Heart right ventricle (tissue), 16 donors: ENCODE results near the gene CATSPER3. TPM values are rescaled to one million over a fixed set of nuclear protein-coding genes. Genes with fewer than 3 reads are reported as not detected.

ENCODE experiments used
- ATAC-seq, 8 donors: fragments of 200-7000 bp; cut with Tn5 transposase; one replicate each; pipeline ENCODE4 v1.9.1; 2020; ENCODE audit warnings: mild to moderate bottlenecking in 8 of 8, moderate library complexity in 8 of 8, moderate number of reproducible peaks in 1 of 8
- DNase-seq, 2 donors: peaks; one replicate each; pipeline ENCODE4 v3.0.0-alpha.2; 2020
- H3K27ac ChIP-seq, 10 donors: fragments of 200-600 bp; sonication (generic) in 2 of 10; one replicate each; pipeline versions ENCODE4 v1.5.0 to v1.8.0; 2020 to 2022; ENCODE audit warnings: mild to moderate bottlenecking in 3 of 10
- H3K27me3 ChIP-seq, 7 donors: fragments of 200-600 bp; one replicate each; pipeline ENCODE4 v1.8.0; 2021 to 2022; ENCODE audit warnings: mild to moderate bottlenecking in 2 of 7
- H3K36me3 ChIP-seq, 9 donors: fragments of 200-600 bp; sonication (generic) in 1 of 9; one replicate each; pipeline versions ENCODE4 v1.5.0 to v1.8.0; 2020 to 2022; ENCODE audit warnings: mild to moderate bottlenecking in 2 of 9
- H3K4me1 ChIP-seq, 9 donors: fragments of 200-600 bp; sonication (generic) in 1 of 9; one replicate each; pipeline versions ENCODE4 v1.5.0 to v1.8.0; 2020 to 2022; ENCODE audit warnings: mild to moderate bottlenecking in 4 of 9
- H3K4me3 ChIP-seq, 10 donors: fragments of 200-600 bp; sonication (generic) in 2 of 10; one replicate each; pipeline versions ENCODE4 v1.5.0 to v1.8.0; 2020 to 2022; ENCODE audit warnings: mild to moderate bottlenecking in 7 of 10, moderate library complexity in 2 of 10
- H3K9me3 ChIP-seq, 11 donors: fragments of 200-600 bp in 10 of 11; sonication (generic) in 2 of 11; one replicate each; pipeline versions ENCODE4 v1.5.0 to v1.8.0; 2013 to 2022; ENCODE audit warnings: mild to moderate bottlenecking in 2 of 11, control low read depth in 1 of 11, moderate library complexity in 1 of 11
- CTCF ChIP-seq, 9 donors: fragments of 200-600 bp; sonication (generic) in 2 of 9; IDR thresholded peaks; one replicate each; pipeline versions ENCODE4 v1.5.0 to v1.8.0; 2021 to 2022; ENCODE audit warnings: antibody characterized with exemption in 9 of 9, mild to moderate bottlenecking in 5 of 9, moderate library complexity in 1 of 9
- WGBS, 2 donors: extraction: QIAGEN DNeasy Blood & Tissue Kit; methylation state at CpG; one replicate each; pipeline ENCODE4 v1.1.7; 2013; ENCODE audit warnings: inconsistent platforms in 1 of 2; 5-methylcytosine and 5-hydroxymethylcytosine counted together
- intact Hi-C, 10 donors: fragments of 100-400 bp; cut with DNase I; formaldehyde crosslinking; loops; one replicate each; pipeline versions ENCODE4 v1.11.1 to v1.14.2; 2022
- polyA plus RNA-seq, 2 donors: library from polyadenylated mRNA; stranded (reverse); fragments of 200-250 nt; gene quantifications; one replicate each; pipeline ENCODE4 v1.2.3, GENCODE V29; 2013
- total RNA-seq, 10 donors: library from RNA; stranded (reverse); fragmentation: NEBNext Ultra II Directional in 3 of 10; extraction: Animal tissue kit (Norgen Biotek cat#: 25700) in 3 of 10; gene quantifications; one replicate each; pipeline versions ENCODE4 v1.2.1 to v1.2.4, GENCODE V29; 2021 to 2023
- donor health status: Arrhythmogenic right ventricular cardiomyopathy.
- donor health status: ischemic (EF 13 %, LVEDD 7.1; RV severe dilation, severe dysfunction).
- donor health status: healthy with polysubstance abuse.
- donor health status: DM: no; HTN: yes; CAD: no.
- donor health status: DM: no; HTN: no; CAD: no.
- donor health status: ischemic (EF 25% LVEDD 6.9; RV normal size, moderate dysfunction).
- donor health status: ischemic (EF 25% LVEDD 5.7; RV mildly dilated, moderate dysfunction).
- donor health status: healthy.
- donor health status: DM: yes; HTN: yes; CAD: no.
- donor health status: Ischemic cardiomyopathy.
- donor health status: ischemic (EF 35%, LVEDD 5.7; RV mildly dilated, moderate dysfunction).
- donor health status: nonischemic (EF 11% LVEDD 7.7; RV severe dilation, severe dysfunction).
- donor health status: DM: yes; HTN: yes; CAD: no.
- donor health status: PGD.
- donor health status: ischemic (EF 29% LVEDD 5.4; RV normal size, mild dysfunction).
- donor health status: nonischemic (EF 23%, LVEDD 6.1; RV moderate dilation, normal function).

CATSPER3 gene
- total and polyA plus RNA-seq, 12 donors, result 0.37 to 1.1 (median 0.72) TPM

GRCh38 chr5:135041726-135042125, 74.0 kb downstream of the CATSPER3 start:
- 51 to 55% methylated on average over 3 of the region's 3 CpGs for whole genome bisulfite sequencing, 2 donors
- Histone ChIP-seq H3K36me3 (no peaks in the 10 kb centered on the region), H3K9me3 (no peaks in the 10 kb centered on the region), H3K4me3 (no peak overlapping the region), H3K27me3 (peaks cover 48 to 100% (median 100%) of the 10 kb centered on the region in 7 donors), H3K4me1 (peaks cover 5 to 22% (median 13%) of the 10 kb centered on the region in 9 donors), H3K27ac (no peak overlapping the region)
- DNase-seq (no peak), ATAC-seq (no peak)
- TF ChIP-seq CTCF (IDR thresholded peaks at IDR 0.05), result no peak
- intact Hi-C loops, result no loop called here

GRCh38 chr5:135042595-135042994, 74.9 kb downstream of the CATSPER3 start:
- 76 to 83% methylated on average over 1 of the region's 1 CpG for WGBS, 2 donors
- no peak for DNase-seq
- intact Hi-C loops, result no loop called here
- Histone ChIP-seq H3K9me3 (no peaks in the 10 kb centered on the region), H3K27me3 (peaks cover 39 to 100% (median 100%) of the 10 kb centered on the region in 7 donors), H3K4me1 (peaks cover 5 to 22% (median 13%) of the 10 kb centered on the region in 9 donors), H3K36me3 (no peaks in the 10 kb centered on the region), H3K27ac (no peak overlapping the region), H3K4me3 (no peak overlapping the region)
- no peak for TF ChIP-seq CTCF (IDR thresholded peaks at IDR 0.05)
- ATAC-seq, result no peak

DNA sequence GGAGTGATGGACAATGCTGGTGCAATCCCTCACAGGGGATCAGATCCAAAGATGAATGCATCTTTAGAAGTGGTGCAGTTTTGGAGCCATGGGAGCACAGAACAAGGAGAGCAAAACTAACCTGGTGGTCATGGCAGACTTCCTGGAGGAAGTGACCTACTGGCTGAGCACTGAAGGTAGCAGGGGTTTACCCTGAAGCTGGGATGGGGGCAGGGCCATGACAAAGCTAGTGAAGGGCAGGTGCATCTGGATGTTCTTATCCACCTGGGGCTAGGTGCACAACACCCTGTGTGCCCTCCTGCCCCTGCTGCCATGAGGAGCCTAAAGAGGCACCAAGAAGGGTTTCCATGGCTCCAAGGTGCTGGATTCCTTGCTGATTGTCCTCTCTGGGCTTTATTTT, 77.8 kb downstream of the CATSPER3 start:
- H3K27ac ChIP-seq, result no peak overlapping the region
- no peaks in the 10 kb centered on the region for H3K36me3 ChIP-seq
- DNase-seq (no peak), ATAC-seq (no peak)
- peaks cover 19 to 100% (median 99%) of the 10 kb centered on the region in 7 donors for H3K27me3 ChIP-seq
- intact Hi-C loops, result no loop called here
- TF ChIP-seq CTCF (IDR thresholded peaks at IDR 0.05), result no peak
- H3K9me3 ChIP-seq, result no peaks in the 10 kb centered on the region
- no peak overlapping the region for H3K4me3 ChIP-seq
- H3K4me1 ChIP-seq, result peaks cover 0 to 8% (median 0%) of the 10 kb centered on the region in 9 donors

DNA sequence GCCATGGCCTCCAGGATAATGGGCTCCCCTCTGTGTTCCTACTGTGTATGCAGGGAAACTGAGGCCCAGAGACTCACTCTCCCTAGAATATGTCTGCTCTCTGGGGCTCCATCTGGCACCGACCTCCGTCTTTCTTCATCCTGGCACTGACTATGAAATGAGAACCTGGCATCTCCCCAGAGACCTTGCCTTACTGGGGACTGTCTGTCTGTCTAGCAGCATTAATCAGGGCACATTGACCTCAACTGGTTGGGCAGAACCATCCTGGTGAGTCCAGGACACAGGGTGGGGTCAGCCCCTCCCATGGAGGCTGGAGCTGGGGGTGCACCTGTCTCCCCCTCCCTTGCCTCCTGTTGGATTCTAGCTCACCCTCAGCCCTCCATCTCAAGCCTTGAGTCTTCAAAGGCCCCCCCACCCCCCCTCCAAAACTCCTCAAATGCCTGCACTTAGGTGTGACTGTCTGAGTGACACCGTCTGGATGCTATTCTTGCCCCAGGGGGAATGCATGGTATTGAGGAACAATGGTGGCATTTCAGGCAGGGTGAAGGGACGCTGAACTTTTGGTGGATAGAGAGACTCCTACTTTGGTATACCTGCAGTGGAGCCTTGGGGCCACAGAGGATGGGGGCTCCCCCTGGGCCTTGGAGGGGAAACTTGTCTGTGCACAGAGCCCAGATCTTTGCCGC, 79.1 kb downstream of the CATSPER3 start:
- Histone ChIP-seq H3K36me3 (no peaks in the 10 kb centered on the region), H3K4me3 (no peak overlapping the region), H3K9me3 (no peaks in the 10 kb centered on the region), H3K4me1 (peaks cover 0 to 5% (median 0%) of the 10 kb centered on the region in 9 donors), H3K27ac (no peak overlapping the region), H3K27me3 (peaks cover 13 to 100% (median 99%) of the 10 kb centered on the region in 7 donors)
- intact Hi-C loops, result no loop called here
- DNase-seq (no peak), ATAC-seq (no peak)
- no peak for TF ChIP-seq CTCF (IDR thresholded peaks at IDR 0.05)
- WGBS, 2 donors, result 73 to 75% methylated on average over 5 of the region's 5 CpGs
